ENCODE results near the gene RBM38.
"Not testable (repeated sequence)": the region's sequence is repeated elsewhere in the genome, so short reads cannot be mapped to it uniquely, and the experiment has no call there.

DNA sequence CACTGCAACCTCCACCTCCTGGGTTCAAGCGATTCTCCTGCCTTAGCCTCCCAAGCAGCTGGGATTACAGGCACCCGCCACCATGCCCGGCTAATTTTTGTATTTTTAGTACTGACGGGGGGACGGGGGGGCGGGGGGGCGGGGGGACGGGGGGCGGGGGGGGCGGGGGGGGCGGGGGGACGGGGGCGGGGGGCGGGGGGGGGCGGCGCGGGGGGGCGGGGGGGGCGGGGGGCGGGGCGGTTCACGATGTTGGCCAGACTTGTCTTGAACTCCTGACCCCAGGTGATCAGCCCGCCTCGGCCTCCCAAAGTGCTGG is 40.5 kb upstream of the RBM38 start:
- not testable (repeated sequence) for TF ChIP-seq CTCF (tag by site-specific recombination; IDR thresholded peaks at IDR 0.05); REPIN1 (tag by site-specific recombination; IDR thresholded peaks at IDR 0.05; ENCODE audit: low read depth); ZSCAN30 (tag by site-specific recombination; IDR thresholded peaks at IDR 0.05); ZNF747 (tag by site-specific recombination; IDR thresholded peaks at IDR 0.05); GLI4 (tag by site-specific recombination; IDR thresholded peaks at IDR 0.05); ZNF24 (tag by site-specific recombination; IDR thresholded peaks at IDR 0.05); ZNF366 (tag by site-specific recombination; conservative IDR thresholded peaks at IDR 0.05)
